ENCODE data around the gene GRK5.

DNA sequence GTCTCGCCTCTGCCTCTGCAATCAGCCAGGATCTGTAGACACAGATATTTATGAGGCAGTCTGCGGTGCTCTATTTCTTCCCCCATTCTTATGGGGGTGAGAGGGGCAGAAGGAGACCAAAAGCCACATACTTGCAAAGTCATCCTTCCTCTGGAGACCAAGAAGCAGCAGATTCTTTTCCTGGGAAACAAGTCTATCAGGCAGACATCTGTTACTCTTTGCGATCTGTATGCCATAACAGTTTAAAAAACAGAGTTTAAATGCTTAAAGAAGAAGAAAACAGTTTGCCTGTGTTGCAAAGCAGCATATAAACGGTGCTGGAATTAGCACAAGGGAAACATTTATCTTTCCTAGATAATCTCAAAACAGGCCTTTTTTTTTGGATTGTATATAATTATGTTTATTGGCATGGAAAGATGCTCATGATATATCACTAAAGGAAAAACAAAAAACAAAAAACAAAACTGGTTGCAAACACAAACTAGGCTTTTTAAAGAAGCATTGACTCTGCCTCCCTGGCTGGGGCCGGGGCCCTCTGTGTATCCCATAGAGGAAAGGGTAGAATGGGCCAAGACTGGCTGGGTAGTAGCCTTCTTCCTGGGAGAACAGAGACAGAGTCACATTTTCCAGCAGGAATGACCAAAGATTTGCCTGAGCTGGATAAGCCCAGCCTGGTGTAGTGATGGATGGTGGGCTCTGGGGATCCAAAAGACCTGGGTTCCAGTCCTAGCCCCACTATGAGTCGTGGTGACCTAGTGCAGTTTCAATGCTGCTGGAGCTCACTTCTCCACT is 284.8 kb downstream of the GRK5 start:
- TF ChIP-seq, protein P1, sequence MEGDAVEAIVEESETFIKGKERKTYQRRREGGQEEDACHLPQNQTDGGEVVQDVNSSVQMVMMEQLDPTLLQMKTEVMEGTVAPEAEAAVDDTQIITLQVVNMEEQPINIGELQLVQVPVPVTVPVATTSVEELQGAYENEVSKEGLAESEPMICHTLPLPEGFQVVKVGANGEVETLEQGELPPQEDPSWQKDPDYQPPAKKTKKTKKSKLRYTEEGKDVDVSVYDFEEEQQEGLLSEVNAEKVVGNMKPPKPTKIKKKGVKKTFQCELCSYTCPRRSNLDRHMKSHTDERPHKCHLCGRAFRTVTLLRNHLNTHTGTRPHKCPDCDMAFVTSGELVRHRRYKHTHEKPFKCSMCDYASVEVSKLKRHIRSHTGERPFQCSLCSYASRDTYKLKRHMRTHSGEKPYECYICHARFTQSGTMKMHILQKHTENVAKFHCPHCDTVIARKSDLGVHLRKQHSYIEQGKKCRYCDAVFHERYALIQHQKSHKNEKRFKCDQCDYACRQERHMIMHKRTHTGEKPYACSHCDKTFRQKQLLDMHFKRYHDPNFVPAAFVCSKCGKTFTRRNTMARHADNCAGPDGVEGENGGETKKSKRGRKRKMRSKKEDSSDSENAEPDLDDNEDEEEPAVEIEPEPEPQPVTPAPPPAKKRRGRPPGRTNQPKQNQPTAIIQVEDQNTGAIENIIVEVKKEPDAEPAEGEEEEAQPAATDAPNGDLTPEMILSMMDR (IDR thresholded peaks at IDR 0.05 in 4 of 5, conservative IDR thresholded peaks at IDR 0.05 in 1 of 5) = no peak
- no peak for TF ChIP-seq POLR2A (IDR thresholded peaks at IDR 0.05)
